Stimulated activated CD8-positive, alpha-beta memory T cell treated with anti-CD3 and anti-CD28 coated beads, Interleukin-15, amount 100 ng/mL, for 4 hours (primary cell): Measurements from ENCODE around the gene FHIT.
"Not testable (repeated sequence)": the region's sequence is repeated elsewhere in the genome, so short reads cannot be mapped to it uniquely, and the experiment has no call there.

Source experiments
- DNase-seq, 2 donors: peaks; one replicate each; pipeline ENCODE4 v3.0.0-alpha.2; 2020; ENCODE audit warnings: low read depth in 2 of 2

FHIT gene

DNA sequence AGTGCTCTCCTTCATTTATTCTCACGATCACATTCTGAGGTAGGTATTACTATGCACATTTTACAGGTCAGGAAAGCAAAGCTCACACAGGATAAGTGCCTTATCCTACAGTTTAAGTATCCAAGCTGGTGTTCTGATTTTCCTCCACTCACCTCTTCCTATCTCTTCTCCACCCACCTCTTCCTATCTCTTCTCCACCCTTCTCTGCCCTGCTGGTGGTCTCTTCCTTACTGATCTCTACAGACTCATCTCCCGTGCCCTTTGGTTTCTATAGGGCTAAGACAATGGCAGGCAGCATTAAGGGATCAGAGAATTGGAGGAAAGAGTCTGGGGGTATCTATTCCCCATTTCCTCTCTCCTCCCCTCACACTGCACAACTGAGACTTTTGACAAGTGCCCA, 319.1 kb downstream of the FHIT start:
- no peak for DNase-seq

DNA sequence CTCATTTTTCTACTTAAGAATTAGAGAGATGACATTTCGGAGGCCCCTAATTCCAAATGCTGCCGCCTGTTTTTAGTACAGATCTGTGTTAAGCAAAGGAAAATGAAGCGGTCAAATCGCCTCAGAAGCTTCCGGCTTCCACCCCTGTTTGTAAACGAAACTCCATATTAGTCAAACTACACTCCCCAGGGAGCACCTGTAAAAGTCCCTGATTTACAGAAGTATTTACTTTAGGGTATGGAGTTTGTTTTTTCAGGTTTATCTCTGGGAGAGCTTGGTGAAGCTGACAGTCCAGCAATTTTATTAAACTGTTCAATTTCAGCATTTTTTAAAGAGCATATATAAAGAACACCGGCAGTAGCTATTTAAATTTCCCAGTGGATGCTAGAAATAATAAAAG, 319.8 kb downstream of the FHIT start:
- DNase-seq = no peak

DNA sequence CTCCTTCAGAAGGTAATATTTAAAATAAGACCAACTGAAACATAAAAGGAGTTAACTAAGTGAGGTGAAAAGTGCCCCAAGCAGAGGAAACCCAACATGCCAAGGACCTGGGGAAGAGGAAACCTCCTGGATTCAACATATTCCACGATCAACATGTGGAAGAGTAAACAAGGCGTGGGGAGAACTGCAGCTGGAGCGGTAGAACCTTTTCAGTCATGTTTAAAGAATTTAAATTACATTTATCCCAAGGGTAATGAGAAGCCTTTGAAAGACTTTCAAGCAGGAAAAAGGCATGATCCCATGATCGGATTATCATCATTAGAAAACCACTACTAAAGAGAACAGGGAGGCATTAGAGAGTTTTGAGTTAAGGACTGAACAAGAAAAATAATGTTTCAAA, 330.7 kb downstream of the FHIT start:
- no peak for DNase-seq

DNA sequence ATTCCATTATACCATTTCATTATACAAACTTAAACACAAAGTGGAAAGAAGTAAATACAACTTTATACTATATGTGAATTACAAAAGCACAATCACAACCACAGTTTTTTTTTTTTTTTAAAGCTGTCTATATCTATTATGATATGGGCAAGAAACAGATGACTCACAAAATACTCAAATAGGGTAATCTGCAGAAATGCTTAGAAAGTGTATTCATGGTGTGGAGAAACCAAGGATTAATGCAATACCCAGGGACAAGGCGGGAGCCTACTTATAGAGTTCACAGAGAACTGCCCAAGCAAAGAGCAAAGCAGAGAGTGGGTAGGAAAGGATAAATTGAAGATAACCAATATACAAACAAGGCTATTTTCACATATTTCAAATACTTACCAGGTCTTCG, 332.0 kb downstream of the FHIT start:
- DNase-seq = no peak

DNA sequence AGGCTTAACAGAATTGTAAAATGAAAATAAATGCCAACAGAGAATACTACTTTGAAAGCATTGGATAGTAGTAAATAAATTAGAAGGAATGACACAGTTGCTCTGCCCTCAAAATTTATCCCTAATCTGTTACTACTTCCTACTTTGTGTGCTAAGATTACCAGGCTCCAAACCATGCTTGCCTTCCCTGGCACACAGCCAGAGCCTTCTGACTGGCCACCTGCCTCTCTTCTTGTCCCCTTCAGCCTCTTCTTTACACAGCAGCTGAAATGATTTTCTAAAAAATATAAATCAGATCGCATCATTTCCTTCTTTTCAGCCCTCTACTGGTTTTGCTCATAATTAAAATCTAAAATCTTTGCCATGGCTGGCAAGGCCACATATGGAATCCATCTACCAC, 334.1 kb downstream of the FHIT start:
- DNase-seq = no peak

DNA sequence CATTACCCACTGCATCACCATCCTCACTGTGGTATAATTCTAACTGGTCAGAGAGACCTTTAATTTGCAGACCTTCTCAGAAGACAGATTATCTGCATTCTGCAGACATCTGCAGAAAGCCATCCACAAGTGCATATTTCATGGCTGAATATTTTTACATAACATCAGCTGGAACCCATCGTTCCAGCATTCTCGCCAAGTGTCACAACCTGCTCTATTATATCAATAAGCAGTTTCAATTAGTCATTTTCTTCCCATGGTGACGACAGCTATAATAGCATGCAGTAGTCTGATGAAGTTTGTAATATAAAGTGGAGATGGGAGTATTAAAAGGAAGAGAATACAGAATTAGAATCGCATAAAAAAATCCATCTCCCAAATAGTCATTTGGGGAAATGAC, 334.7 kb downstream of the FHIT start:
- no peak for DNase-seq

DNA sequence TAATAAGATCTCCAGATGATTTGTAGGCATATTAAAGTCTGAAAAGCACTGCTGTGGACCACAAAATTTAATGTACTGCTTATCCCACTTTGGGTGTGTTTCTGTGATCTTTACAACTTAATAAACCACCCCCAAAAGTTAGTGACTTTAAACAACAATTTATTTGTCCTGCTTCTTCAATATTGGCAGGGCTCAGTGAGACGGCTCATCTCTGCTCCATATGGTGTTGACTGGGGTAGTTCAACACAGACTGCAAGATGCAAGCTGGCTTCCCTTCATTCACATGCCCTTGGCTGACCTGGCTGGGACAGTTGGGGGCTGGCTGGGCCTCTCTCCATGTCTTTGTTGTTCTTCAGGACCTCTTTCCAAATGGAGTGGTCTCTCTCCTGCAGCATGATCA, 337.8 kb downstream of the FHIT start:
- no peak for DNase-seq

DNA sequence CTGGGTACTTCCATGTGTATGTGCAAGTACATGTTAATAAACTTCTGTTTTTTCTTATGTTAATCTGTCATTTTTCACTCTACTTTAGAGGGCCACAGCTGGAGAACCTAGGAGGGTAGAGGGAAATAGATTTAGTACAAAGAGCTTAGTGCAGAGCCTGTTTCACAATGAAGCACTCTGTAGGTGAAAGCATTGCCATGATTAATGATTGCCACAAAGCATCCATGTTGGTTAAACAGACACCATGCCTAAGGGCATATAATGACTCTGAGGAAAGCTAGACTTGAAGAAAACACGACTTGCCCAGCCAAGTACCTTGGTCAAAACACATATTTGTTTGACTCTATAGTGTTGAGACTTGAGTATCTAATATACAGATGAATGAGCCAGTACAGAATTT, 338.4 kb downstream of the FHIT start:
- no peak for DNase-seq

DNA sequence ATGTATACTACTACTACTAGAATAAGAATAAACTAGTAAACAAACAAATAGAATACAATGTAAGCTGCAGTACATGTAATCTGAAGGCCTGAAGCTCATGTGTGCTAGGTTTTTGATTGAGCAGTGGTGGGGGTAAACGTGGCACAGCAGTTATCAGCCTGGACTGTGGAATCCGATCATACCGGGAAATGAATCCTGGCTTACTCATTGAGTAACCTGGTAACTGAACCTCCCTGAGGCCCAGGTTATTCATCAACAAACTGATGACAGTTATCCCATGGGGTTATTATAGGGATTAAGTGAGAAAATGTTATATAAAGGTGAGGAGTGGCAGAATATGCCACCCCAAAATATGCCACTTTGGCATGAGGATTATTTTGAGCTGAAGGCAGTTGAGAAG, 339.1 kb downstream of the FHIT start:
- DNase-seq = no peak

DNA sequence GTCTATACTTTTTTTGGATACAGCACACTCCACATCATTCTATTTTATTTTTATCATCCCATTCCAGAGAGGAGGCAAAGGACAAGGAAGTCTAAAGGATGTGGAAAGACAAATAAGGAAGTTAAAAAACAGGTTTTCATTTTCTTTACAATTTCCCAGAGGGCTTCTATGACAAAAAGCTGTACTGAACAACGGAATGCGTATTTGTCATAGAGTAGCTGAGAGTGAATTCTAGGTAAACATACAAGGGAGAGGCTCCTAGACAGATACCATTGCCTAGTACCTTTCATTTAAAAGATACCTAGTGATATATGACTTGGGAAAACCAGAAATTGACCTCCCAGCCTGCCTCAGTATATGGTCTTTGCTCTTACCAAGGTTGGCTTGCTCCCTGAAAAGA, 341.7 kb downstream of the FHIT start:
- DNase-seq = no peak

DNA sequence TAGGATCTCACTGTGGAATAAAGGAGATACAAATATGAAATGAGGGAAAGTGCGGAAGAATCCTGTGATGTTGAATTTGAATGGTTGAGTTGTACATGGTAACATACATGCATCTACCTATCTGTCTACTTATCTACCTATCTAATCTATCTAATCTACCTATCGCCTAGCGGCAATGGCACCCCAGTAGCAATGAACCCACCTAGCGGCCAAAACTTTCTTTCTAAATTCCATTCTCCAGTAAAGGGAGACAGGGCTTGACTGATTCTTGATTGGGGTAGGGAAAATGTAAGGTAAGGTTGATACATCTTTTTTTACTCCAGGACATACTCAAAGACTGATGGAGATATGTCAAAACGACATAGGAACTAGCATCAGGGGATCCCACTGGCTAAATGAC, 345.0 kb downstream of the FHIT start:
- no peak for DNase-seq

DNA sequence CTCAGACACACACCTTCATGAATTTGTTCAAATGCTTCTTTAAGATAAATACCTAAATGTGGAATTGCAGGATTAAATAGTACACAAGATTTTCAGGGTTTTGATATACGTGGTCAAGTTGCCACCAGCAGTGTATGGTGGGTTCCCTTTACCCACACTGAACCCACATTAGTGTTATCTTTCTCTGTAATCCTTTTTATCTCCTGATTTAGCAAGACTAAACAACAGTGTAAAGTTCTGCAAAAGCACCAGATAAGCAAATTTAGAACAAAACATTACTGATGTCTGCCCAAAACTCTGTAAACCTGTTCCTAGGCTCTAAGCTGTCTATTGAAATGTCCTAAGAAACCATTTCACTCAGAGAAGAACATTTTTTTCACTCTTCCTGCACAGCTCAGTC, 352.9 kb downstream of the FHIT start:
- DNase-seq = no peak

DNA sequence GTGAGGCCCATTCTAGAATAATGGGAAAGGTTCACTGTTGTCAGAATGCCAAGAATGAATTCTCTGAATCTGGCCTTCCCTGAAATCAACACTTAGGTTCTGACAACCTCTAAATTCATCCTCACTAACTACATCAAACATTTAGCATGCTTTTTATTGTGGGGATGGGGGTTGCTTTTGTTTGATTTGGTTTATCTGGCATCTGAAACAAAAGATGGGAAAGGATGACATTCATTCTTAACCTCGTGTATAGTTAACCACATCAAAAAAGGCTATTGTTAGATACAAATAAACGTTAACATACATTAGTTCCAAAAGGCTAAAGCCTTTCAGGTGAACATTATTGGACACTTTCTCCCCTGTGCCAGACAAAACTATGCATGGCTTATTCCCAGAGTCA, 357.3 kb downstream of the FHIT start:
- no peak for DNase-seq

DNA sequence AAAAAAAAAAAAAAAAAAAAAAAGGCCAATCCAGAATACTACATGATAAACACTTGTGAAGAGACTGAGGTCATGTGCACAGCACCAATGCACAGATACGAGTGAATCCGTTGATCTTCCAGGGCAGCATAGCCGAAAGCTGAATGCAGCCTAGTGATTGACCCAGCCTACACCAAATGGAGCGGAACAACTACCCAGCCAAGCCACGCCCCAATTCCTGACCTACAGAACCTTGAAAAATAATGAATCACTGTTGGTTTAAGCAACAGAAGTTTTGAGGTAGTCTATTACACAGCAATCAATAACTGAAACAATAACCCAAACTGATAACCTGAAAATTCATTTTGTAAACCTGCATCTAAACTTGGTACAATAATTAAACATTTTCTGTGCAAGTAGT, 361.0 kb downstream of the FHIT start:
- no peak for DNase-seq

DNA sequence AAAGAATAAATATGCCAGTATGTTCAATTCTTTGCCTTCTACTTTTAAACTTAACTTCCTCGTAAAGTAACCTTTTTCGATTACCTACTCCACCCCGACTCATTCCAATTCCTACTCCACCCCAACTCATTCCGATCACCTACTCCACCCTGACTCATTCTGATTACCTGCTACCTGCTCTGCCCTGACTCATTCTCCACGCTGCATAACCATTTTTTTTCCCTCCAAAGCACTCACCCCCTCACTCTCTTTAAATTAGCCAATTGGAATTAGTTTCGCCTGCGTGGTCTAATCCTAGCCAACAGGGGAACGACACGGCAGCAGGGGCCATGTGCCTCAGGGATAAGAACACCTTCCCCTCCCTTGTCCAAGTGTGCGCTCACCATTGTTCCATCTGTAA, 362.3 kb downstream of the FHIT start:
- not testable (repeated sequence) for DNase-seq

DNA sequence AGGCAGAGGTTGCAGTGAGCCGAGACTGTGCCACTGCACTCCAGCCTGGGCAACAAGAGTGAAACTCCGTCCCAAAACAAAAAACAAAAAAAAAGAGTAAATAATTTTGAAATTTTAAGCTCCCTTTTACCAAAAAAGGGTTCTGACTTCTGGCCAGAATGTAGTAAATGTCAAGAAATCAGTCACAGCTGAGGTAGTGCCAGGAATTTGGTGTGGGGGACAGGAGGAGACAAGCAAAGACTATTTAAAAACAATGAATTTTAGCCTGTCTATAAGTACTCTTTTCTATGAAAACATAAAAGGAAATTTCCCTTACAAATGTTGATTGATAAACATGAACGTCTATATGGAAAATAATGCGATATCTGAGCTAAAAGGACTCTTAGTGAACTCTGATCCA, 363.7 kb downstream of the FHIT start:
- DNase-seq = no peak

DNA sequence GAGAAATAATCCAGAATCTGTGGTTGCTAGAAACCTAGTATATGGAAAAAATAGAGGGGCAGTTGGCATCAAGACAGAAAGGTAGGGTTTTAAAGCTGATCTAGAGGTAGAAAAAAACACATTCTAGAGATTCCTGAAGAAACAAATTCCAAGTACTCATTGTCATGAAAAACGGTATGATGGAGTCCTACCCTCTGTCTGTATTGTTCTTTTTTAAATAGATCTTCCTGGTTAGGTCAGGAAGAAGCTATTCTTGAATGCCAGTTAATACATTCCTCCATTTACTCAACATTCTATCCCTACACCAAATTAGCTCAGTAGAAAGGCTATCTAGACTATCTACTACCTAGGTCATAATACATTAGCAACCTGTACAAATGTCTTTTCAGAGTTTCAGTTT, 364.7 kb downstream of the FHIT start:
- no peak for DNase-seq

DNA sequence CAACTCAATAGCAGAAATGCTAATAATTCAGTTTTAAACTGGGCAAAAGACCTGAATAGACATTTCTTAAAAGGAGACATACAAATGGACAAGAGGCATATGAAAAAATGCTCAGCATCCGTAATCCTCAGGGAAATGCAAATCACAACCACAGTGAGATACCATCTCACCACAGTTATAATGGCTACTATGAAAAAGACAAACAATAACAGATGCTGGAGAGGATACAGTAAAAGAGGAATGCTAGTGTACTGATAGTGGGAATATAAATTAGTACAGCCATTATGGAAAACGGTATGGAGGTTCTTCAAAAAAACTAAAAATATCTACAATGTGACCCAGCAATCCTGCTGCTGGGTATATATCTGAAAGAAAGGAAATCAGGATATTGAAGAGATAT, 367.2 kb downstream of the FHIT start:
- DNase-seq = no peak

DNA sequence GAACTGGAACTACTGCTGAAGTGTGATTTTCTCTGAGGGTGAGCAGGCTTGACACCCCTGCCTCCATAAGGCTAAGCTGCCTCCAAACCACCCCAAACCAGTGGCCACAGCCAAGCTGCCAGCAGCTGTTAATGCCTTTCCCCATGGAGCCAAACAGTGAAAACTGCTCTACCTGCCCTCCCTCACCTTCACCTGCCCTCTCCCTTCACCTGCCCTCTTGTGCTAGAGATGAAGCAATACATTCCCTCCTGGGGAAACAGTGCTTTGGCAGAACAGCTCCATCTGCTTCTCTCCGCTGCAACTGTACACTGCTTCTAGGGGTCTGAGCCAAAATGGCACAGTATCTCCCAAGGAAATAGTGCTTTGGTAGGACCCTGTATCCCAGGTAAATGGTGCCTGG, 374.1 kb downstream of the FHIT start:
- DNase-seq = no peak

DNA sequence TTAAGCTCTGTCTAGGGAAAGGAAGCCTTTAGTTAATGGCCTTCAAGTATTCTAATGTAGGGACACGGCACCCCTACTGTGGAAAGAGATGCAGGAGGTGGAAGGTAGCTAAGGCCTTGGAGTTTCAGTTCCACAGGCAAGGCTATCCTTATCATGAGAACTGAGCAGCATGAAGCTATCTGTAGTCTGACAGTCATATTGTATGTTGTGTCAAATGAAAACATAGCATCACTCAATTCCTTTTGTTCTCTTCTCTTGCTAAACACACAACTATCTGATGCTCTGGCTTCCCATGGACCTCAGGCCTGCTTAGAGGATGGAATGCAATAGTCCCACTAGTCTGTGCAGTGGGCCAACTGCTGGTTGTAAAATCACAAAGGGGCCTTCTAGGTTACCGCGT, 380.9 kb downstream of the FHIT start:
- DNase-seq = no peak

DNA sequence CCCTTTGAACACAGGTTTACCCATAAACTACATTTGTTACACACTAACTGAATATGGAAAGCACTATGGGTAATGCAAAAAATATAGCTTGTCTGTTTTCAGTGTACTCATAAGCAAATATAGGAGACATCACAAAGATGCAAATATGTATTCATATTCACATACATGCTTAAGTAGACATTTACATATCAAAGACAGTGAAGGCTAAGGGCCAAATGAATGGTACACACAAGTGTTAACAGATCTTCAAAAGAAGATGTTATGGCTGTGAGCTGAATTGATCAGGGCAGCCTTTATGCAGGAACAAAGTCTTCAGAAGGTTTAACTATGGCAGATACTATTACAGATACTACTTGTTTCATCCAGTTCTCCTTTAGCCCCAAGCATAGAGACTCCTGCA, 384.1 kb downstream of the FHIT start:
- no peak for DNase-seq

DNA sequence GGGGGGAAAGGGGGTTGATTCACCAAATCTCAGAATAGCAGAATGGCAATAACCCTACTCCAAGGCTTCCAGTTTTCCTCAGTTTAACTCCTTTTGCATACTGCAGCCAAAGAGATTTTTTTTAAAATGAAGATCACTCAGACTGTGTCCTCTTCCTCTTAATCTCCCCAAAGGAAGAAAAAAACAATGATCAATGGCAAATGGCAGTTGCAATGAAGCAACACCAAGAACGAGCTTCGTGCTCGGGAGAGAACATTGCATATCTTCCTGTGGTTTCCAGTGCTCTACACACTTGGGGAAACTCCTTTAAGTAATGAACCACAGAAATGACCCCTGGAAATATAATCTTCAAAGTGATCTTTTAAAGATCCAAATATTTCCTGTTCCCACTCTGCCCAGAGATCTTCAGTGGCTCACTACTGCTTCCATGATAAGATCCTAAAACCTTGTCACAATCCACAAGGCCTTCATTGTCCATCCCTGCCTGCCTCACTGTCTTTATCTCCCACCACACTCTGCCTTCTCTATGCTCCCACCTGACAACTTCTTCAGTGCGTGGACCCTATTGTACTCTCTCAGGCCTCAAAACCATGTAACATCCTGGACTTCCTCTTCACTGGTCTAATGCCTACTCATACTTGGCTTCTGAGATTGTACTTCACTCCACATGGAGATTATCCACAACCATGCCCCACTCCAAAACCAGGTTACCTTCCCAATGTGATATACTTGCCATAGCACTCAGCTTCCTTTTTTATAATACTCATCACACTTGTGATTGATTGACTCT, 394.8 kb downstream of the FHIT start:
- DNase-seq = no peak

DNA sequence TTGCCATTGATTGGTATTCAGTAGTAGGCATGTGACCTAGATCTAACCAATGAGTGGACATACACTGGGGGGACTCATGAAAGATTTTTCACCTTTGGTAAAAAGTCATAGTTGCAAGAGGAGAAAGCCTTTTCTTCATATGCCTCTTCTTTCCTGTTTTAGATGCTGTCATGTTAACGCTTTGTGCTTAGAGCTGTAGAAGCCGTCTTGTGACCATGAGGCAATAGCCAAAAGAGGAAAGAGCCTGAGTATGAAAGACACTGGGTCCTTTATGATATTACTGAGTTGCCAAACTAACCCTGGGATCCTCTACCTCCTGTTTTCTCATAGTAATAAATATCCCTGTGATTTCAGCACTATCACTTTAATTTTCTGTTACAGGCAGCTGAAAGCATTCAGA, 396.0 kb downstream of the FHIT start:
- DNase-seq = no peak

DNA sequence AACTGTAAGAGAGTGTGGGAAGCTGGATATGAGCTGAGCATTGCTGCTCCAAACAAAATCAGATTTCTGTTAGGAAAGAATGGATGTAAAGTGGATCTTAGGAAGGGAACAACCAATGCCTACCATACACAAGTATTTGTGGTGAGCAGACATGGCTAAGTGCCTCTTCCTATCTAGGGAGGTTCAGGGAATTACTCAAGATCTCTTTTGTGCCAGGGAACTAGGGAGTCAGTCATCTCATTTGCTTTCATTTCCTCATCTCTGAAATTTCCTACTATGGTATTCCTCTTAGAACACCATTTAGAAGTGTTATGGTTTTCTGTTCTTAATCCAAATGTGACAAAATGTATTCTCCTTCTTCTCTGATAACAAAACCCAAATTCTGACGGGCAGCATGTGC, 396.5 kb downstream of the FHIT start:
- no peak for DNase-seq
